Loucy (cell line): ENCODE data around the gene DISP3.

Experiments
- H2AFZ ChIP-seq: fragments of 200-600 bp; sonication (generic); 2 replicates; pipeline ENCODE4 v1.6.0; 2016; ENCODE audit warnings: antibody characterized with exemption, mild to moderate bottlenecking, low read length, moderate library complexity
- H3F3A ChIP-seq: fragments of 200-600 bp; 2 replicates; pipeline ENCODE4 v1.6.0; 2016; ENCODE audit warnings: antibody characterized with exemption, low read depth, mild to moderate bottlenecking
- H3K27me3 ChIP-seq: fragments of 200-600 bp; sonication (generic); 2 replicates; pipeline ENCODE4 v1.6.1; 2014; ENCODE audit warnings: low read length, mild to moderate bottlenecking; ENCODE audit not compliant: insufficient read depth, poor library complexity, severe bottlenecking
- H3K36me3 ChIP-seq: fragments of 200-600 bp; sonication (generic); 2 replicates; pipeline ENCODE4 v1.6.1; 2016; ENCODE audit warnings: low read length; ENCODE audit not compliant: insufficient read depth
- H3K4me1 ChIP-seq: fragments of 200-600 bp; sonication (generic); 2 replicates; pipeline ENCODE4 v1.5.1; 2014; ENCODE audit warnings: low read length, mild to moderate bottlenecking; ENCODE audit not compliant: insufficient read depth, poor library complexity, severe bottlenecking
- H3K4me2 ChIP-seq: fragments of 200-600 bp; sonication (generic); 2 replicates; pipeline ENCODE4 v1.6.0; 2014; ENCODE audit warnings: antibody characterized with exemption, low read length, low read depth, mild to moderate bottlenecking; ENCODE audit not compliant: poor library complexity, severe bottlenecking
- H3K4me3 ChIP-seq: fragments of 200-600 bp; sonication (generic); 2 replicates; pipeline ENCODE4 v1.5.1; 2014; ENCODE audit warnings: low read length, mild to moderate bottlenecking, mixed read lengths; ENCODE audit not compliant: poor library complexity, severe bottlenecking
- H3K79me2 ChIP-seq: fragments of 200-600 bp; sonication (generic); 2 replicates; pipeline ENCODE4 v1.6.1; 2014; ENCODE audit warnings: low read length; ENCODE audit not compliant: insufficient read depth
- H3K9ac ChIP-seq: fragments of 200-600 bp; sonication (generic); 2 replicates; pipeline ENCODE4 v1.6.0; 2014; ENCODE audit warnings: mild to moderate bottlenecking, low read depth, low read length, moderate library complexity; ENCODE audit not compliant: poor library complexity, severe bottlenecking
- H3K9me2 ChIP-seq: fragments of 200-600 bp; sonication (generic); replicated peaks from 2 replicates; pipeline ENCODE4 v1.6.1; 2016; ENCODE audit warnings: low read depth, low read length, mixed read lengths
- H3K9me3 ChIP-seq: fragments of 200-600 bp; sonication (generic); 2 replicates; pipeline ENCODE4 v1.6.1; 2014; ENCODE audit warnings: mild to moderate bottlenecking, antibody characterized with exemption, low read length, low read depth; ENCODE audit not compliant: insufficient read depth
- H4K20me1 ChIP-seq: fragments of 200-600 bp; sonication (generic); 2 replicates; pipeline ENCODE4 v1.6.0; 2014; ENCODE audit warnings: antibody characterized with exemption, low read length, mild to moderate bottlenecking; ENCODE audit not compliant: insufficient read depth, poor library complexity, severe bottlenecking
- CTCF ChIP-seq: fragments of 200-600 bp; sonication (generic); conservative IDR thresholded peaks from 2 replicates; pipeline ENCODE4 v1.5.1; 2014; ENCODE audit warnings: mild to moderate bottlenecking, antibody characterized with exemption, low read length
- EZH2phosphoT487 ChIP-seq: fragments of 200-600 bp; IDR thresholded peaks from 2 replicates; pipeline ENCODE4 v1.6.1; 2018; ENCODE audit warnings: antibody characterized with exemption, mild to moderate bottlenecking, moderate library complexity, borderline replicate concordance

Gene DISP3

GRCh38 chr1:11528611-11529261 is 49.8 kb downstream of the DISP3 start:
- Histone ChIP-seq H3K36me3 (no peaks in the 10 kb centered on the region), H3K4me3 (no peak overlapping the region), H3K9me3 (no peaks in the 10 kb centered on the region), H3K27me3 (no peaks in the 10 kb centered on the region), H3K79me2 (no peaks in the 10 kb centered on the region), H4K20me1 (no peaks in the 10 kb centered on the region), H3K9ac (no peak overlapping the region), H3F3A (no peaks in the 10 kb centered on the region), H2AFZ (no peak overlapping the region), H3K9me2 (no peaks in the 10 kb centered on the region), H3K4me1 (no peaks in the 10 kb centered on the region), H3K4me2 (no peak overlapping the region)
- TF ChIP-seq EZH2phosphoT487, result no peak
- no peak for TF ChIP-seq CTCF

- Histone ChIP-seq H3K4me1 (no peaks in the 10 kb centered on the region), H3F3A (no peaks in the 10 kb centered on the region), H3K4me3 (no peak overlapping the region), H3K9ac (no peak overlapping the region), H4K20me1 (no peaks in the 10 kb centered on the region), H3K4me2 (no peak overlapping the region), H3K79me2 (no peaks in the 10 kb centered on the region), H3K27me3 (no peaks in the 10 kb centered on the region), H3K9me3 (no peaks in the 10 kb centered on the region), H3K9me2 (no peaks in the 10 kb centered on the region), H3K36me3 (no peaks in the 10 kb centered on the region), H2AFZ (no peak overlapping the region)
- TF ChIP-seq CTCF, result no peak
- TF ChIP-seq EZH2phosphoT487, result no peak
These were observed 50.4 kb downstream of the DISP3 start for GRCh38 chr1:11529330-11529729.

DNA sequence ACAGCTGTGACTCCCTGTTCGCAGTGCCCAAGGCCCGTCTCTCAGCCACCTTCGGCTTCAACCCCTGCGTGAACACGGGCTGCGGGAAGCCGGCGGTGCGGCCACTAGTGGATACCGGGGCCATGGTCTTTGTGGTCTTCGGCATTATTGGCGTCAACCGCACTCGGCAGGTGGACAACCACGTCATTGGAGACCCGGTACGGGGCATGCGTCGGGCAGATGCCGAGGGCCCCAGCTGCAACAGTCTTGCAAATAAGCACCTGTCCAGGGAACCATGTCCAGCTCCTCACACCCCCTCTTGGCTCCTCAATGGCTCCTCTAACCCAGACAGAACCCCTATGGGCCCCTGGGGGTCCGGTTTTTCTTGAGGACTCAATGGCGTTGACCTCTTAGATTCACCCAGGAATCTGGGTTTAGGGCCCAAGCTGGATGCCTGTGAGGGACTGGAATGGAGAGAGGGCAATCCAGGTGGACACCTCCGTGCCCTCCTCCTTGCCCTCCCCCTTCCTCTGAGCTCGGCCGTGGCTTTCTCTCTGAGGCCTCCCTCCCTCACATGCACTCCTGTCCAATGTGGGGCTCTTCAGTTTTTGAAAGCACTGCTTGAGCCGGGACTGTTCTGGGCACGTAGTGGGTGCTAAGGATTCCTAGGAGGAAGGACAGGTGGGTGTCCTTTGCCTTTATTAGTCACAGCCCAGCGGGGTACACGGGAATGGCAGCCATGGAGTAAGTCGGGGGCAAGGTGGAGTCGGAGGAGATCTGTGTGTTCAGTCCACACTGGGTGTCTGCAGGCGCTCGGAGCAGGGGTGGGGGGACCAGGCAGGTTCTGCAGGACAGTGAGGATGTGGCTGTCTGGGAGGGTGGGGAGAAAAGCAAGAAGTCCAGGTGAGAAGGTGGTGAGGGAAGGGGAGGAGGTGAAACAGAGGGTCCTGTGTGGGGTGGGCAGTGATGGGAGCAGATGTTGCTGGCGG is 51.1 kb downstream of the DISP3 start:
- Histone ChIP-seq H3K27me3 (no peaks in the 10 kb centered on the region), H3K9me3 (no peaks in the 10 kb centered on the region), H4K20me1 (no peaks in the 10 kb centered on the region), H3K9ac (no peak overlapping the region), H3K9me2 (no peaks in the 10 kb centered on the region), H3K4me2 (no peak overlapping the region), H3K4me1 (no peaks in the 10 kb centered on the region), H3F3A (no peaks in the 10 kb centered on the region), H2AFZ (no peak overlapping the region), H3K36me3 (no peaks in the 10 kb centered on the region), H3K4me3 (no peak overlapping the region), H3K79me2 (no peaks in the 10 kb centered on the region)
- TF ChIP-seq EZH2phosphoT487, result no peak
- TF ChIP-seq CTCF, result no peak
